Liver (tissue), 3 donors: ENCODE data around the gene SPAG9.

ENCODE experiments used
- CTCF ChIP-seq: fragments of 150-350 bp; IDR thresholded peaks from 2 replicates; pipeline ENCODE4 v1.5.1; 2017; ENCODE audit warnings: improper control_type of control experiment, low read depth, low read length; ENCODE audit not compliant: missing input control
- EGR1 ChIP-seq, 2 donors: IDR thresholded peaks; 2 replicates each; pipeline ENCODE4 v1.6.1; 2016 to 2018; ENCODE audit warnings: antibody characterized with exemption in 2 of 2, low read depth in 2 of 2
- JUND ChIP-seq, 2 donors: IDR thresholded peaks; 2 replicates each; pipeline ENCODE4 v1.6.1; 2016; ENCODE audit warnings: antibody characterized with exemption in 2 of 2
- donor health status: healthy.
- donor health status: healthy.

DNA sequence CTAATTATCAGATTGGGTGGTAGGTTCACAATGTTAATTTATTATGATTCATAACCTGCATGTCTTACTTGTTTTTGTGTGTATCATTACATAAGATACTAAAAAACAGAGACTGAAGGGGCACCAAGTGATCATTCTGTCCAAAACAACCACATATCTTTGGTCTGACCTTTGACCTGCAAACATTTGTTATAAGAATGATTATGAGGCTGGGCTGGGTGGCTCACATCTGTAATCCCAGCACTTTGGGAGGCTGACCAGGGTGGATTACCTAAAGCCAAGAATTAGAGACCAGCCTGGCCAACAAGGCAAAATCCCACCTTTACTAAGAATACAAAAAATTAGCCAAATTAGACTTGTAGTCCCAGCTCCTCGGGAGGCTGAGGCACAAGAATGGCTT lies 116.4 kb downstream of the SPAG9 start:
- TF ChIP-seq CTCF (no peak), JUND (IDR thresholded peaks at IDR 0.05) (no peak), EGR1 (IDR thresholded peaks at IDR 0.05; ENCODE audit: low read depth in 2 of 2) (no peak)
